Neural progenitor cell (in vitro differentiated cells): ENCODE data around the gene NFKBIE. TPM values are rescaled to one million over a fixed set of nuclear protein-coding genes. Genes with fewer than 3 reads are reported as not detected.
"Not testable (repeated sequence)": the region's sequence is repeated elsewhere in the genome, so short reads cannot be mapped to it uniquely, and the experiment has no call there.

Experiments
- DNase-seq: peaks from one replicate; pipeline ENCODE4 v3.0.0-alpha.2; 2016; ENCODE audit warnings: low spot score
- H2AFZ ChIP-seq: fragments of 200-600 bp; sonication (generic); replicated peaks from 2 replicates; pipeline ENCODE4 v1.6.1; 2016; ENCODE audit warnings: antibody characterized with exemption
- H3F3A ChIP-seq: fragments of 200-600 bp; sonication (generic); 2 replicates; pipeline ENCODE4 v1.6.1; 2016; ENCODE audit warnings: antibody characterized with exemption, low read depth
- H3K27ac ChIP-seq: fragments of 200-600 bp; sonication (generic); 2 replicates; pipeline ENCODE4 v1.5.1; 2016; ENCODE audit warnings: mild to moderate bottlenecking
- H3K27me3 ChIP-seq: fragments of 200-600 bp; sonication (generic); 2 replicates; pipeline ENCODE4 v1.6.1; 2016; ENCODE audit warnings: mild to moderate bottlenecking, moderate library complexity
- H3K36me3 ChIP-seq: fragments of 200-600 bp; sonication (generic); 2 replicates; pipeline ENCODE4 v1.5.1; 2016
- H3K4me1 ChIP-seq: fragments of 200-600 bp; sonication (generic); 2 replicates; pipeline ENCODE4 v1.6.1; 2016; ENCODE audit warnings: mixed run types
- H3K4me2 ChIP-seq: fragments of 200-600 bp; sonication (generic); 2 replicates; pipeline ENCODE4 v1.6.1; 2016
- H3K4me3 ChIP-seq: fragments of 200-600 bp; sonication (generic); 2 replicates; pipeline ENCODE4 v1.5.1; 2016
- H3K79me2 ChIP-seq: fragments of 200-600 bp; sonication (generic); 2 replicates; pipeline ENCODE4 v1.6.1; 2016; ENCODE audit warnings: low read depth
- H3K9ac ChIP-seq: fragments of 200-600 bp; sonication (generic); 2 replicates; pipeline ENCODE4 v1.6.1; 2016
- H3K9me3 ChIP-seq: fragments of 200-600 bp; sonication (generic); 2 replicates; pipeline ENCODE4 v1.5.1; 2016; ENCODE audit warnings: low read depth
- H4K20me1 ChIP-seq: fragments of 200-600 bp; sonication (generic); 2 replicates; pipeline ENCODE4 v1.6.1; 2016; ENCODE audit warnings: low read depth
- H3K27ac Mint-ChIP-seq: 3 replicates; pipeline ENCODE4 v1.8.0; 2021; ENCODE audit warnings: mixed read lengths
- H3K27me3 Mint-ChIP-seq: 2 replicates; pipeline ENCODE4 v1.8.0; 2022; ENCODE audit warnings: low read depth, mild to moderate bottlenecking, inconsistent platforms, moderate library complexity, mixed read lengths; ENCODE audit not compliant: insufficient read depth
- H3K36me3 Mint-ChIP-seq: 3 replicates; pipeline ENCODE4 v1.8.0; 2021; ENCODE audit warnings: mixed read lengths
- H3K4me1 Mint-ChIP-seq: 3 replicates; pipeline ENCODE4 v1.8.0; 2021; ENCODE audit warnings: mixed read lengths
- H3K4me3 Mint-ChIP-seq: 3 replicates; pipeline ENCODE4 v1.8.0; 2021; ENCODE audit warnings: mild to moderate bottlenecking, moderate library complexity, mixed read lengths
- H3K9me3 Mint-ChIP-seq: 3 replicates; pipeline ENCODE4 v1.8.0; 2020; ENCODE audit warnings: mixed read lengths
- CTCF ChIP-seq: fragments of 200-600 bp; sonication (generic); IDR thresholded peaks from 2 replicates; pipeline ENCODE4 v1.5.1; 2017; ENCODE audit warnings: antibody characterized with exemption, mild to moderate bottlenecking
- EZH2 ChIP-seq: fragments of 200-600 bp; sonication (generic); IDR thresholded peaks from 2 replicates; pipeline ENCODE4 v1.6.1; 2017; ENCODE audit warnings: antibody characterized with exemption, mild to moderate bottlenecking, moderate library complexity
- EZH2phosphoT487 ChIP-seq: fragments of 200-600 bp; sonication (generic); IDR thresholded peaks from 2 replicates; pipeline ENCODE4 v1.6.1; 2017; ENCODE audit warnings: antibody characterized with exemption
- total RNA-seq: library from RNA; depleted of rRNA; stranded (reverse); fragments of >200 nt; gene quantifications from 2 replicates; pipeline ENCODE4 v1.2.3, GENCODE V29; 2015; ENCODE audit warnings: low replicate concordance

The NFKBIE gene
- total RNA-seq, 1 donor from 2014 or later, result 5.1 TPM

DNA sequence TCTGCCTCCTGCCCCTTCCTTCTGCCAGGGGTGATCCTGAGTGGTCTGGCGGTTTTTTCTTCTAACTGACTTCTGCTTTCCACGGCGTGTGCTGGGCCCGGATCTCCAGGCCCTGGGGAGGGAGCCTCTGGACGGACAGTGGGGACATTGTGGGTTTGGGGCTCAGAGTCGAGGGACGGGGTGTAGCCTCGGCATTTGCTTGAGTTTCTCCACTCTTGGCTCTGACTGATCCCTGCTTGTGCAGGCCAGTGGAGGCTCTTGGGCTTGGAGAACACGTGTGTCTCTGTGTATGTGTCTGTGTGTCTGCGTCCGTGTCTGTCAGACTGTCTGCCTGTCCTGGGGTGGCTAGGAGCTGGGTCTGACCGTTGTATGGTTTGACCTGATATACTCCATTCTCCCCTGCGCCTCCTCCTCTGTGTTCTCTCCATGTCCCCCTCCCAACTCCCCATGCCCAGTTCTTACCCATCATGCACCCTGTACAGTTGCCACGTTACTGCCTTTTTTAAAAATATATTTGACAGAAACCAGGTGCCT, 31.7 kb downstream of the NFKBIE start:
- no peaks in the 10 kb centered on the region for H3K9me3 Mint-ChIP-seq
- peak overlapping the region; percentile 38 for H3K27ac Mint-ChIP-seq
- Histone ChIP-seq H3K9ac (no peak overlapping the region), H3K36me3 (no peaks in the 10 kb centered on the region), H2AFZ (no peak overlapping the region), H3K4me3 (no peak overlapping the region), H3K4me1 (peaks cover 8% of the 10 kb centered on the region), H3K4me2 (no peak overlapping the region), H4K20me1 (no peaks in the 10 kb centered on the region), H3K79me2 (no peaks in the 10 kb centered on the region), H3K27me3 (no peaks in the 10 kb centered on the region), H3K27ac (no peak overlapping the region), H3F3A (peaks cover 19% of the 10 kb centered on the region), H3K9me3 (no peaks in the 10 kb centered on the region)
- peaks cover 9% of the 10 kb centered on the region for H3K36me3 Mint-ChIP-seq
- no peak overlapping the region for H3K4me3 Mint-ChIP-seq
- TF ChIP-seq CTCF (no peak), EZH2phosphoT487 (no peak), EZH2 (no peak)
- DNase-seq, result no peak
- H3K4me1 Mint-ChIP-seq, result peaks cover 30% of the 10 kb centered on the region
- peaks cover 9% of the 10 kb centered on the region for H3K27me3 Mint-ChIP-seq

- peaks cover 9% of the 10 kb centered on the region for H3K27me3 Mint-ChIP-seq
- Histone ChIP-seq H3K9me3 (no peaks in the 10 kb centered on the region), H2AFZ (no peak overlapping the region), H3K4me2 (no peak overlapping the region), H4K20me1 (no peaks in the 10 kb centered on the region), H3K9ac (no peak overlapping the region), H3K27ac (no peak overlapping the region), H3K4me3 (no peak overlapping the region), H3F3A (peaks cover 19% of the 10 kb centered on the region), H3K36me3 (no peaks in the 10 kb centered on the region), H3K4me1 (peaks cover 8% of the 10 kb centered on the region), H3K79me2 (no peaks in the 10 kb centered on the region), H3K27me3 (no peaks in the 10 kb centered on the region)
- H3K27ac Mint-ChIP-seq, result peak overlapping the region; percentile 53
- H3K4me3 Mint-ChIP-seq, result no peak overlapping the region
- TF ChIP-seq EZH2phosphoT487 (no peak), CTCF (no peak), EZH2 (no peak)
- DNase-seq, result no peak
- peaks cover 9% of the 10 kb centered on the region for H3K36me3 Mint-ChIP-seq
- H3K4me1 Mint-ChIP-seq, result peaks cover 24% of the 10 kb centered on the region
- no peaks in the 10 kb centered on the region for H3K9me3 Mint-ChIP-seq
Observed at GRCh38 chr6:44232676-44233566, 32.4 kb downstream of the NFKBIE start.

DNA sequence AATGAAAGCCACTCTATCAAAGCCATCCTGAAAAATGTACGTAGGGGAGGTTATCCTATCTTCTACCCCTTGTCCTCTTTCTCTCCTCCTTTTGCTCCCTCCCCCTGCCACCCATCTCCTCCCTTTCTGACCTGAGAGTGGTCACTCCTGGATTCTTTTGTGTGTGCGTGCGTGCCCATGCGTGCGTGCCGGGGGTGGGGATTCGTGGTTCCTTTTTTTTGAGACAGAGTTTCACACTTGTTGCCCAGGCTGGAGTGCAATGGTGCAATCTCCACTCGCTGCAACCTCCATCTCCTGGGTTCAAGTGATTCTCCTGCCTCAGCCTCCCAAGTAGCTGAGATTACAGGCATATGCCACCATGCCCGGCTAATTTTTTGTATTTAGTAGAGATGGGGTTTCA, 33.9 kb downstream of the NFKBIE start:
- H3K79me2 ChIP-seq, H3K36me3 ChIP-seq, H3K36me3 Mint-ChIP-seq, H3K9me3 Mint-ChIP-seq, H3K27me3 Mint-ChIP-seq, H3K4me3 ChIP-seq, DNase-seq, H3K27ac ChIP-seq, H3K4me2 ChIP-seq, H2AFZ ChIP-seq, H3K9me3 ChIP-seq, H3K9ac ChIP-seq, H3K27ac Mint-ChIP-seq, H3K27me3 ChIP-seq: not testable (repeated sequence)
- Histone ChIP-seq H3F3A (peaks cover 19% of the 10 kb centered on the region), H4K20me1 (peaks cover 15% of the 10 kb centered on the region), H3K4me1 (peaks cover 15% of the 10 kb centered on the region)
- Mint-ChIP-seq H3K4me1 (peaks cover 30% of the 10 kb centered on the region), H3K4me3 (peak overlapping the region; percentile 53)
